Renal cortex interstitium (tissue), 11 donors: ENCODE measurements around the gene NAPSA. TPM values are rescaled to one million over a fixed set of nuclear protein-coding genes. Genes with fewer than 3 reads are reported as not detected.
A peak's percentile ranks its signal among the peaks of the same experiment; 100 is the strongest.
"Not testable (repeated sequence)": the region's sequence is repeated elsewhere in the genome, so short reads cannot be mapped to it uniquely, and the experiment has no call there.

Experiments used
- DNase-seq, 11 donors: peaks; one replicate each; pipeline ENCODE4 v3.0.0-alpha.2; 2013; ENCODE audit warnings: low read depth in 9 of 11, low spot score in 4 of 11; ENCODE audit errors: extremely low read depth in 1 of 11
- polyA plus RNA-seq, 3 donors: library from polyadenylated mRNA; unstranded; fragments of 120-200 nt; gene quantifications; one replicate each; pipeline ENCODE4 v1.2.1, GENCODE V29; 2013; ENCODE audit not compliant: insufficient read length in 3 of 3

Gene NAPSA
- polyA plus RNA-seq, 3 donors: 9.3 to 15.3 (median 9.8) TPM

- DNase-seq: no peak
These were observed 30.6 kb downstream of the NAPSA start for GRCh38 chr19:50334741-50335421.

GRCh38 chr19:50333737-50334617 is 31.5 kb downstream of the NAPSA start:
- DNase-seq: peak in 7 of 11 donors; percentile 66 to 94 (median 82)

- DNase-seq: peak in 10 of 11 donors; percentile 80 to 93 (median 89)
These were observed 32.2 kb downstream of the NAPSA start for GRCh38 chr19:50333235-50333736.

GRCh38 chr19:50332244-50333038 is 33.0 kb downstream of the NAPSA start:
- peak in 3 of 11 donors; percentile 59 to 71 (median 62) for DNase-seq

- DNase-seq: no peak
These were observed 33.5 kb downstream of the NAPSA start for GRCh38 chr19:50331994-50332243.

GRCh38 chr19:50331221-50331993 is 34.0 kb downstream of the NAPSA start:
- DNase-seq: no peak

- peak in 9 of 11 donors; percentile 74 to 87 (median 80) for DNase-seq
These were observed 34.9 kb downstream of the NAPSA start for GRCh38 chr19:50330365-50331078.

- DNase-seq: not testable (repeated sequence)
These were observed 35.5 kb downstream of the NAPSA start for GRCh38 chr19:50329926-50330294.

GRCh38 chr19:50329146-50329925 is 36.1 kb downstream of the NAPSA start, which contains the start of gene KCNC3:
Gene KCNC3, minus strand, starts transcription at chr19:50329377. Its CDS starts 295 bp downstream, at chr19:50329082.
- peak; percentile 91 to 99 (median 96) for DNase-seq

- DNase-seq: no peak
These were observed 36.6 kb downstream of the NAPSA start for GRCh38 chr19:50328873-50329145.

GRCh38 chr19:50328224-50328872 is 37.1 kb downstream of the NAPSA start:
- DNase-seq: no peak

GRCh38 chr19:50327461-50328223 is 37.8 kb downstream of the NAPSA start:
- no peak for DNase-seq

GRCh38 chr19:50327013-50327412 is 38.4 kb downstream of the NAPSA start:
- DNase-seq: no peak

GRCh38 chr19:50326101-50326664 is 39.3 kb downstream of the NAPSA start:
- DNase-seq: no peak

GRCh38 chr19:50325310-50326100 is 39.9 kb downstream of the NAPSA start:
- DNase-seq: peak in 4 of 11 donors; percentile 63 to 72 (median 68)
